HFF-Myc (cell line): ENCODE results near the gene NOL4L.

ENCODE experiments used
- DNase-seq: peaks from one replicate; pipeline ENCODE4 v3.0.0-alpha.2; 2011; ENCODE audit warnings: low read depth; ENCODE audit errors: extremely low read depth
- H3K4me3 ChIP-seq: replicated peaks from 2 replicates; pipeline ENCODE4 v1.5.1; 2011; ENCODE audit warnings: low read depth, mild to moderate bottlenecking, control low read depth, low read length
- TF ChIP-seq, protein P1 (sequence below): IDR thresholded peaks from 2 replicates; pipeline ENCODE4 v1.5.1; 2012; ENCODE audit warnings: mild to moderate bottlenecking, low read depth, low read length, control low read depth; ENCODE audit errors: missing control alignments

NOL4L gene

GRCh38 chr20:32621891-32622584 lies 36.9 kb upstream of the NOL4L start:
- H3K4me3 ChIP-seq: no peak overlapping the region
- TF ChIP-seq, protein P1, sequence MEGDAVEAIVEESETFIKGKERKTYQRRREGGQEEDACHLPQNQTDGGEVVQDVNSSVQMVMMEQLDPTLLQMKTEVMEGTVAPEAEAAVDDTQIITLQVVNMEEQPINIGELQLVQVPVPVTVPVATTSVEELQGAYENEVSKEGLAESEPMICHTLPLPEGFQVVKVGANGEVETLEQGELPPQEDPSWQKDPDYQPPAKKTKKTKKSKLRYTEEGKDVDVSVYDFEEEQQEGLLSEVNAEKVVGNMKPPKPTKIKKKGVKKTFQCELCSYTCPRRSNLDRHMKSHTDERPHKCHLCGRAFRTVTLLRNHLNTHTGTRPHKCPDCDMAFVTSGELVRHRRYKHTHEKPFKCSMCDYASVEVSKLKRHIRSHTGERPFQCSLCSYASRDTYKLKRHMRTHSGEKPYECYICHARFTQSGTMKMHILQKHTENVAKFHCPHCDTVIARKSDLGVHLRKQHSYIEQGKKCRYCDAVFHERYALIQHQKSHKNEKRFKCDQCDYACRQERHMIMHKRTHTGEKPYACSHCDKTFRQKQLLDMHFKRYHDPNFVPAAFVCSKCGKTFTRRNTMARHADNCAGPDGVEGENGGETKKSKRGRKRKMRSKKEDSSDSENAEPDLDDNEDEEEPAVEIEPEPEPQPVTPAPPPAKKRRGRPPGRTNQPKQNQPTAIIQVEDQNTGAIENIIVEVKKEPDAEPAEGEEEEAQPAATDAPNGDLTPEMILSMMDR: no peak
- no peak for DNase-seq

GRCh38 chr20:32621071-32621890 lies 36.1 kb upstream of the NOL4L start:
- H3K4me3 ChIP-seq: no peak overlapping the region
- TF ChIP-seq, protein P1: no peak
- no peak for DNase-seq

- no peak for DNase-seq
- TF ChIP-seq, protein P1: no peak
- no peak overlapping the region for H3K4me3 ChIP-seq
Observed at GRCh38 chr20:32619586-32619985, 34.5 kb upstream of the NOL4L start.

- TF ChIP-seq, protein P1: no peak
- DNase-seq: no peak
- H3K4me3 ChIP-seq: no peak overlapping the region
Observed at GRCh38 chr20:32614772-32615171, 29.6 kb upstream of the NOL4L start.

DNA sequence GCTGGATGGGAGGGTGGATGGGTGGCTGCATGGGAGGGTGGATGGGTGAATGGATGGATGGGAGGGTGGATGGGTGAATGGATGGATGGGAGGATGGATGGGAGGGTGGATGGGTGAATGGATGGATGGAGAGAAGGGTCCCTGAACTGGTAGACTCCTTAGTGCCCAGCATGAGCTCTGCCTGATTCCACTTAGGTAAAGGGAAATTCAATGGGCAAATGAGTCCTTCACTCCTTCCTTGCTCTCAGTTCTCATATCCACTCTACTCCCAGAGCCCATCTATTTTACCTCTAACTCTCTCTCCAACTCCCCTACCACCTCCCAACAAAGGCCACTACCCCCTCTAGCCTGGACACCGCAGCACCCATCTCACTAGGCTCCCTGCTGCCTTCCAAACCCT lies 29.2 kb upstream of the NOL4L start:
- H3K4me3 ChIP-seq: no peak overlapping the region
- TF ChIP-seq, protein P1: no peak

DNA sequence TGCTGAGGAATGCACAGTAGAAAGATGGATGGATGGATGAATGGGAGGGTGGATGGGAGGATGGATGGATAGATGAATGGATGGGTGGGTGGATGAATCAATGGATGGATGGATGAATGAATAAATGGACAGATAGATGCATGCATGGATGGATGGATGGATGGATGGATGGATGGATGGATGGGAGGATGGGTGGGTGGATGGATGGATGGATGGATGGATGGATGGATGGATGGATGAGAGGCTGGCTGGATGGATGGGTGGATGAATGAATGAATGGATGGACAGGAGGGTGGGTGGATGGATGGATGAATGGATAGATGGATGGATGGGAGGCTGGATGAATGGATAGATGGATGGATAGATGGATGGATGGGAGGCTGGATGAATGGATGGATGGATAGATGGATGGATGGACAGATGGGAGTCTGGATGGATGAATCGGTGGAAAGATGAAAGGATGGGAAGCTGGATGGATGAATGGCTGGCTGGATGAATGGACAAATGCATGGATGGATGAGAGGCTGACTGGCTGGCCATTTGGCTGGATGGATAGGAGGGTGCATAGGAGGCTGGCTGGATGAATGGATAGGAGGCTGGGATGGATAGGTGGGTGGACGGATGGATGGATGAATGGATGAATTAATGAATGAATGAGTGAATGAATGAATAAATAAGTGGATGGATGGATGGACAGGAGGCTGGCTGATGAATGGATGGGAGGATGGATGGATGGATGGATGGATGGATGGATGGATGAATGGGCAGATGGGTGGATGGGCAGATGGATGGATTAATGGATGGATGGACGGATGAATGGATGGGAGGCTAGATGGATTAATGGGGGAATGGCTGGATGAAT lies 28.3 kb upstream of the NOL4L start:
- TF ChIP-seq, protein P1: no peak

More for the DNA sequence above, 29.2 kb upstream of the NOL4L start:
- DNase-seq: no peak

More for the DNA sequence above, 28.3 kb upstream of the NOL4L start:
- DNase-seq: no peak
- no peak overlapping the region for H3K4me3 ChIP-seq
